GM20000 (cell line): Measurements from ENCODE around the gene OBSCN.

Source experiments
- DNase-seq: peaks from one replicate; pipeline ENCODE4 v3.0.0; 2012; ENCODE audit warnings: low spot score
- TF ChIP-seq, protein P1 (sequence below): IDR thresholded peaks from 2 replicates; pipeline ENCODE4 v1.5.1; 2012; ENCODE audit warnings: mild to moderate bottlenecking, control low read depth; ENCODE audit errors: extremely low read depth, missing control alignments

The OBSCN gene

DNA sequence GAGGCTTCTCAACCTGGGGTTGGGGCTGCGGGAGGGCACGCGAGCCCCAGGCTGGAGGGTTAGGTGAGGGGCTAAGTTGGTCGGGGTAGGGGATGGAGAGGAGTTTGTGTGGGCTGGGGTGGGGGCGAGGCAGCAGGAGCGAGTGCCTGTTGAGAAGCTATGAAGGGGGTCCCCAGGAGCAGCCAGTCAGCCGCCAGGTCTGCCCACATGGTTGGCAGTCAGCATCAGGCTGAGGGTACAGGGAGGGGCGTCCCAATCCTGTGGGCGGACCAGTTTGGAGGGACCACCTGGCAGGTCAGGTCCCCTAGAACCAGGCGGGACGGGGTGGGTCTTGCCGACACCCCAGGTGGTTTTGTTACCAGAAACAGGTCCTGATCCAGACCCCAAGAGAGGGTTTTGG is 209.2 kb downstream of the OBSCN start:
- TF ChIP-seq, protein P1, sequence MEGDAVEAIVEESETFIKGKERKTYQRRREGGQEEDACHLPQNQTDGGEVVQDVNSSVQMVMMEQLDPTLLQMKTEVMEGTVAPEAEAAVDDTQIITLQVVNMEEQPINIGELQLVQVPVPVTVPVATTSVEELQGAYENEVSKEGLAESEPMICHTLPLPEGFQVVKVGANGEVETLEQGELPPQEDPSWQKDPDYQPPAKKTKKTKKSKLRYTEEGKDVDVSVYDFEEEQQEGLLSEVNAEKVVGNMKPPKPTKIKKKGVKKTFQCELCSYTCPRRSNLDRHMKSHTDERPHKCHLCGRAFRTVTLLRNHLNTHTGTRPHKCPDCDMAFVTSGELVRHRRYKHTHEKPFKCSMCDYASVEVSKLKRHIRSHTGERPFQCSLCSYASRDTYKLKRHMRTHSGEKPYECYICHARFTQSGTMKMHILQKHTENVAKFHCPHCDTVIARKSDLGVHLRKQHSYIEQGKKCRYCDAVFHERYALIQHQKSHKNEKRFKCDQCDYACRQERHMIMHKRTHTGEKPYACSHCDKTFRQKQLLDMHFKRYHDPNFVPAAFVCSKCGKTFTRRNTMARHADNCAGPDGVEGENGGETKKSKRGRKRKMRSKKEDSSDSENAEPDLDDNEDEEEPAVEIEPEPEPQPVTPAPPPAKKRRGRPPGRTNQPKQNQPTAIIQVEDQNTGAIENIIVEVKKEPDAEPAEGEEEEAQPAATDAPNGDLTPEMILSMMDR = no peak
- DNase-seq = no peak

DNA sequence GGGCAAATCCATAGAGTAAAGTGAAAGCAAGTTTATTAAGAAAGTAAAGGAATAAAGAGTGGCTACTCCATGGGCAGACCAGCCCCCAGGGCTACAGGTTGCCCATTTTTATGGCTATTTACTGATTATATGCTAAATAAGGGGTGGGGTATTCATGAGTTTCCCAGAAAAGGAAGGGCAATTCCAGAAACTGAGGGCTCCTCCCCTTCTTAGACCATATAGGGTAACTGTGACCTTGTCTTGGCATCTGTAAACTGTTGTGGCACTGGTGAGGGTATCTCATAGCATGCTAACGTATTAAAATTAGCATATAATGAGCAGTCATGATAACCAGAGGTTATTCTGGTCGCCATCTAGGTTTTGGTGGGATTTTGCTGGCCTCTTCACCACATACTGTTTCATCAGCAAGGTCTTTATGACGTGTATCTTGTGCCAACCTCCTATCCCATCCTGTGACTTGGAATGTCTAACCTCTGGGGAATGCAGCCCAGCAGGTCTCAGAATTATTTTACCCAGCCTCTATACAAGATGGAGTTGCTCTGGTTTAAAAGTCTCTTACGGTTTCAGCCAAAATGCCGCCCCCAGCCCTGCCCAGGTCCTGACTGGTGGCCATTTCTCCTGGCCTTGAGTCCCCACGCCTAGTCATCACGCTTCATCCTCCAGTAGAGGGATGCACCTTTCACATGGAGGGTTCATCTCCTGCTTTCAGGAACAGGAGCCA is 209.8 kb downstream of the OBSCN start:
- no peak for DNase-seq
- TF ChIP-seq, protein P1 = no peak

DNA sequence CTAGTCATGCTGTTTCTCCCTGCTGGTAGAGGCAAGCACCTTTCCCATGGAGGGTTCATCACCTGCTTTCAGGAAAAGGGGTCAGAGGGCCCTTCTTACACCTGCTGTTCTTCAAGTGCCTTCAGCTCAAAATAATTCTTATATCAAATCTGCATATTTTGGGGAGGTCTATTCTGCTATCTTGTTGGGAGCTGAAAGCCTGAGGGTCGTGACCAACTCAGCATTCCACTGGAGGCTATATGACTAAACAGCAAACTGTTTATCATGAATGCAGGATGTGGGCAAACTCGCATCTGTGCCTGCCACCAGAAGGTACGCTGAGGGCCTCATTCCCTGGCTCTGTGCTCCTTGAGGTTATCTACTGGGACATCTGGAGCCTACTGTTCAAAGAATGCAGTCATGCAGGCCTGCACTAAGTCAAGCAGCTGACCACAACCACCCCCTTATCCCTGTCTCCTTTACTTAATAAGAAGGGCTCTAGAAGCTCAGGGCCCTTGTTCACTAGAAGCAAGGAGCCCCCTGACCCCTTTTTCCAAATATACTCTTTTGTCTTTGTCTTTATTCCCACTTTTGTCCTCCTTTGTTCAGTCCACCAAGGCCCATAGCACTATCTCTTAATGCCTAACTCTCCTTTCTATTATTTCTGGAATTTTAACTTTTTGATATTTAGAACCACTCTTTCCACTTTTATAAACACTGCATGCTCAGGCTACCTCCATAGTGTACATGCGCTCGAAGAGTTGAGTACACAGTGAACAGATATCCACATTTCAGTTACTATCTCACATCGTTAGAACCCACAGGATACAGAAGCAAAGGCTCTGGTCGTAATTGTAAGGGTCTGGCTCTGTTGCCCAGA is 213.4 kb downstream of the OBSCN start:
- TF ChIP-seq, protein P1 = no peak
- no peak for DNase-seq

- TF ChIP-seq, protein P1 = no peak
- DNase-seq = no peak
These were observed 215.7 kb downstream of the OBSCN start for GRCh38 chr1:228423404-228424053.

DNA sequence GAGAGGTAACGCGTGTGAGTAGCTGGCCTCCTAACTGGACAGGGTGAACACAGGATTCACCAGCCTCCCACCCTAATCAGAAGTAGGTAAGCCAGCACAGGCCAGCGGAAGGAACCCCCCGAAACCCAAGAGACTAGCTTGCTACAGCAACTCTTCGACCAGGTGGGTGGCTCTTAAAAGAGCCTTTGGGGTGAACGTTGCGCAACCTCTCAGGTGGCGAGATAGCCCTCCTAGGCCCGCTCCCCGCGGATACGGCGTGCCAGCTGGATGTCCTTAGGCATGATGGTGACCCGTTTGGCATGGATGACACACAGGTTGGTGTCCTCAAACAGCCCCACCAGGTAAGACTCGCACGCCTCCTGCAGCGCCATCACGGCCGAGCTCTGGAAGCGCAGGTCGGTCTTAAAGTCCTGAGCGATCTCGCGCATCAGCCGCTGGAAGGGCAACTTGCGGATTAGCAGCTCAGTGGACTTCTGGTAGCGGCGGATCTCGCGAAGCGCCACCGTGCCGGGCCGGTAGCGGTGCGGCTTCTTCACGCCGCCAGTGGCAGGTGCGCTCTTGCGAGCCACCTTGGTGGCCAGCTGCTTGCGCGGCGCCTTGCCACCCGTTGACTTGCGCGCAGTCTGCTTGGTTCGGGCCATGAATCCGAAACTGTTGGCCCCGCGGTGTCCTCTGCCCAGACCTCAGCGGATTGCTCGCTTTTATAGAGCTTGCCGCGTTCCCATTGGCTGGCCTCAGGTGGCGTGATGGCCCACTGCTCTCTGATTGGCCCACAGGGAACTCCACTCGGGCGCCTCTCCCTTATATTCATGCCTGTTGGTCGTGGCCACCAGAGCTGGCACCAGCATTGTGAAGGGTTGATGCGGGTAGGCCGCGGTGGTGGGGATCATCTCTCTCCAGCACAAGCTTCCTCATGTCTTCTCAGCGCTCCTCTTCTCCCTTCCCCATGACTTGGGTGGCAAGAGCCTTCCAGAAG is 217.1 kb downstream of the OBSCN start:
- TF ChIP-seq, protein P1 = no peak
- no peak for DNase-seq

DNA sequence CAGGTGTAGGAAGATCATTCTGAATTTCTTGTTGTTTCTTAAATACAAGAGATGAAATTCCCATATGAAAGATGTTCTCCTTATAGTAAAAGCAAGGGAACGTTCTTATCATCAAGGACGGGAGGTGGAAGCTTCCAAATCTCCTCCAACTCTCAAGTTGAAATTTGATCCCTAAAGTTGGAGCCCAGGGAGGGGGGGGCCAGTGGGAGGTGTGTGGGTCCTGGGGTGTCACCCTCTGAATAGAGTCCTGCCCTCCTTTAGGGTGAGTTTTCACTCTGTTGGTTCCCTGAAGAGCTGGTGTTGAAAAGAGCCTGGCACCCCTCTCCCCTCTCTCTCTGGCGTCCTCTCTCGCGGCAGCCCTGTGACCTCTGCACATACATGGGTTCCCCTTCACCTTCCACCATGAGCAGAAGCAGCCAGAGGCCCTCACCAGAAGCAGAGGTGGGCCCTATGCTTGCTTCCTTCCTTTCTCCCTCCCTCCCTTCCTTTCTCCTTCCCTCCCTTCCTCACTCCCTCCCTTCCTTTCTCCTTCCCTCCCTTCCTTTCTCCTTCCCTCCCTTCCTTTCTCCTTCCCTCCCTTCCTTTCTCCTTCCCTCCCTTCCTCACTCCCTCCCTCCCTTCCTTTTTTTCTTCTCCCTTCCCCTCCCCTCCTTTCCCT is 218.8 kb downstream of the OBSCN start:
- TF ChIP-seq, protein P1 = no peak
- no peak for DNase-seq
